Sigmoid colon (tissue), 4 donors: ENCODE measurements around the gene PRPF39.
"Not testable (repeated sequence)": the region's sequence is repeated elsewhere in the genome, so short reads cannot be mapped to it uniquely, and the experiment has no call there.

Source experiments
- CTCF ChIP-seq, 4 experiments: fragments of 450-650 bp in 3 of 4; fragments of 200-600 bp in 1 of 4; IDR thresholded peaks; one replicate each; pipeline ENCODE4 v1.5.1; 2016 to 2019; ENCODE audit warnings: antibody characterized with exemption in 4 of 4, mild to moderate bottlenecking in 3 of 4, moderate library complexity in 2 of 4
- EP300 ChIP-seq, 4 donors: sonication (generic); formaldehyde crosslinking; IDR thresholded peaks; one replicate each; pipeline ENCODE4 v1.6.1; 2017; ENCODE audit warnings: antibody characterized with exemption in 4 of 4
- POLR2A ChIP-seq, 2 donors: fragments of 450-650 bp; IDR thresholded peaks; one replicate each; pipeline ENCODE4 v1.6.1; 2016; ENCODE audit warnings: antibody characterized with exemption in 2 of 2, mild to moderate bottlenecking in 2 of 2, moderate library complexity in 2 of 2
- POLR2AphosphoS5 ChIP-seq, 4 donors: sonication (generic); formaldehyde crosslinking; IDR thresholded peaks; one replicate each; pipeline ENCODE4 v1.6.1; 2017; ENCODE audit warnings: antibody characterized with exemption in 4 of 4

- TF ChIP-seq CTCF, POLR2A, POLR2AphosphoS5, EP300 (IDR thresholded peaks at IDR 0.05): not testable (repeated sequence)
These were observed 3.4 kb upstream of the PRPF39 start for GRCh38 chr14:45080416-45080968.
